GM21717 (cell line): ENCODE measurements around the gene GPRC5B.
A peak's percentile ranks its signal among the peaks of the same experiment; 100 is the strongest.

ENCODE experiments used
- ATAC-seq: cut with Tn5 transposase; IDR thresholded peaks from one replicate; pipeline ENCODE4 v1.9.1; 2021; ENCODE audit warnings: mild to moderate bottlenecking, moderate library complexity; ENCODE audit not compliant: unreplicated experiment

The GPRC5B gene

GRCh38 chr16:19898166-19898565, 13.5 kb upstream of the GPRC5B start:
- ATAC-seq = no peak

DNA sequence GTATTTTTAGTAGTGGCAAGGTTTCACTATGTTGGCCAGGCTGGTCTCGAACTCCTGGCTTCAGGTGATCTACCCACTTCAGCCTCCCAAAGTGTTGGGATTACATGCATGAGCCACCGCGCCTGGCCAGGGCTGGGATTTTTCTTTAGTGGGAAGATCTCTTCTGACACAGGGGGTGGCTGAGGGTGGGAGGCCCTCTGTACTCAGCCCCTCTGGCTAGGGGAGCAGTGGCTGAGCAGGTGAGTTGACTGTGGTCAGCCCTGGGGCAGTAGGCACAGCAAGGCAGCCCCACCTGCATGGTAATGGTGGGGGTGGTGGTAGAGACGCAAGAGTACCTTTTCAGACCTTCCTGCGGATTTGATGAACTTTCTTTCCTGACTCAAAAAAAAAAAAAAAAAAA, 12.3 kb upstream of the GPRC5B start:
- no peak for ATAC-seq

DNA sequence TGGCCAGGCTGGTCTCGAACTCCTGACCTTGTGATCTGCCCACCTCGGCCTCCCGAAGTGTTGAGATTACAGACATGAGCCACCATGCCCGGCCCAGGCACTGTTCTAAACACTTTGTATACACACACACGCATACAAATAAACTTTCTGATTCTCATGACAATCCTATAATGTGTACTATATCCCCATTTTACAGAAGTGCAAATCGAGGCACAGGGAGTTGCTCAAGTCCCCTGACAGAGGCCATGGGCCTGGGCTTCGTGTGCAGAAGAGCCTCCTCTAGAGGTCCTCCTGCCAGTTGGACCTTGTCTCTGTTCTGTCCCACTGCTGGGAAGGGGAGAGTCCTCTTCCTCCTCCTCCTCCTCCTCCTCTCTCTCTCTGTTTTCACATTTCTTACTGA, 9.9 kb upstream of the GPRC5B start:
- no peak for ATAC-seq

DNA sequence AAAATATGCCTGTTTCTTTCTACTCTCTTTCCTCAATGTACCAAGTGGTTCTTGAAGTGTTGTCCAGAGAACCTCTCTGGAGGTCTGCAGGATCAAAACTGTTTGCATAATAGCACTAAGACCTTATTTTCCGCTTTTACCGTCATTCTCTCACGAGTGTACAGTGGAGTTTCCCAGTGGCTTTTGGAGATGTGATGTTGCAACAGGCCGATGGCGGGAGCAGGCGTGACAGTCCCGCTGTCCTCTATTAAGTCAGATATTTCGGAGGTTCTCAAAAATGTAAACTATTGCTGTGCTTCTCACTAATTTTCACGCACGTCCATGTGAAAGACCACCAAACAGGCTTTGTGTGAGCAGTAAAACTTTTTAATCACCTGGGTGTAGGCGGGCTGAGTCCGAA, 8.3 kb upstream of the GPRC5B start:
- no peak for ATAC-seq

DNA sequence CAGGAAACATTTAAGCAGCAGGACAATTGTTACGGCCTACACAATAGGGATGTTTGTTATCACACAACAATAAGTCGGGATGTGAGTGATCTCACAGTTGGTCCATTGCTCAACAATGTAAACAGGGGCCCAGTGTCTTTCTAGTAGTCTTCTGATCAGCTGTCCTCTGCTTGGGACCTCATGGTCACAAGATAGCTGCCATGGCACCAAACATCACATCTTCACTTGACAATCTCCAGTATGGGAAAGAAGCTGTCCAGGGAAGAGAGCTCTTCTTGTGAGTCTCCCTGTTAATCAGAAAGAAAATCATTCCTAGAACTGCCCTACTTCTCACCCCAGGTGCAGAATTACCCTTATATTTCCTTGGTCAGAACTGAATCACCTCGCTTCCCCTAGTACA, 6.3 kb upstream of the GPRC5B start:
- ATAC-seq = no peak

- no peak for ATAC-seq
Observed at GRCh38 chr16:19888834-19889233, 4.2 kb upstream of the GPRC5B start.

DNA sequence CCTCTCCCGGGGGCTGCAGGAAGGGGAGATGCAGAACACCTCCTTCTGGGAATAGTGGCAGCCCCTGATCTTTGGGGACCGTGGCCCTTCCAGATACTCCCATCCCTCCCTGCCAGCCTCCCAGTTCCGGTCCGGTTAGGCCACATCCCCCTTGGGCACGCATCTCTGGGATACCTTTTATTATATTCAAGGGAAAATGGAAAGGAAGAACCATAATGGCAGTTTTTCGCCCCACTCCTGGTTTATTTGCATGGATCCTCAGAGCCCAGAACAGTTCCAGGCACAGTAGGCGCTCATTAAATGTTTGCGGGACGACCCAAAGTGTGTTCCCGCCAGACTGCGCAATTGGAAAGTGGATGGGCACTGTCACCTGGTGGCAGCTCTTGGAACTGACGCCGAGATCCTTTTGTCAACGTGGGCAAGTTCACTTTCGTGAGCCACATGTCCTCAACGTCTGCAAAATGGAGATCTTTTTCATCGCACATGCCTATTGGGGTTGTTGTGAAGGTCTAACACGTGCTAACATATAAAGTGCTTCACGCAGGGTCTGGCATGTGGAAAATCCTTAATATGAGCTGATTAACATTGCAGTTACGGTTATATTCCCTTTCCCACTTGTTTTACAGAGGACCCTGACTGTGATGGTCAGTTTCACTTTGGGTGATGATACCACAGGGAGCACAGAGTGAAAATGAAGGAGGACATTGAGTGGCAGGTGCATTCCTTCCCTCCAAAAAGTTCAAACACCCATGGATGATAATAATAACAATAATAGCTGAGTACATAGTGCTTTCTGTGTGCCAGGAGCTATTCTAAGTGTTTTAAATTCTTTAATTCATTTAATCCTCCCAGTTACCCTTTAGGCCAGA, 1.7 kb upstream of the GPRC5B start:
- peak; percentile 49 for ATAC-seq

DNA sequence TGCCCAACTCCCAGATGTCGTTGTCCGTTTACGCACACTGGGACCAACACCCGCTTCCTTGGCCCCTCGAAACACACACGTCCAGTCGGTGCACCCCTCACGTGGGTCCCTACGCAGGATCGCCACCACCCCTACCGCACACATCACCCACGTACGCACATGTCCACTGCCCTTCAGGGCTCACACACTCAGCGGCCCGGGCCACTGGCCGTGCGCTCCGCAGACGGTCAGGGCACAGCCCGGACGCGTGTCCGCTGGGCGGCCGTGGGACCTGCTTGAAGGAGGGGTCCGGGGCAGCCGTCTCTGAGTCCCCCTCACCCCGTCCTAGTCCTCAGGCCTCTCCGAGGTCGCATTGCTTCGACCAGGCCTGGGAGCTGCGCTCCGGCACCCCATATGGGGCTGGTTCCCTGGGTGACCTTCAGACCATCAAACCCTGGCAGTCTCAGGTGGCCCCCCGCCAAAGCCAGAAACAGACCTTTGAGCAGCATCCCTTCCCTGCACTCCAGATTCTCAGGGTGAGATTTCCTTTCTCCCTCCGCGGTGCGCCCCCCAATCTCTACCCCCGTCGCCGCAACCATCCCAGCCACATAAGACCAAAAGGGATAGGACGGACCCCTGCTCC, 914 bp upstream of the GPRC5B start:
- no peak for ATAC-seq

DNA sequence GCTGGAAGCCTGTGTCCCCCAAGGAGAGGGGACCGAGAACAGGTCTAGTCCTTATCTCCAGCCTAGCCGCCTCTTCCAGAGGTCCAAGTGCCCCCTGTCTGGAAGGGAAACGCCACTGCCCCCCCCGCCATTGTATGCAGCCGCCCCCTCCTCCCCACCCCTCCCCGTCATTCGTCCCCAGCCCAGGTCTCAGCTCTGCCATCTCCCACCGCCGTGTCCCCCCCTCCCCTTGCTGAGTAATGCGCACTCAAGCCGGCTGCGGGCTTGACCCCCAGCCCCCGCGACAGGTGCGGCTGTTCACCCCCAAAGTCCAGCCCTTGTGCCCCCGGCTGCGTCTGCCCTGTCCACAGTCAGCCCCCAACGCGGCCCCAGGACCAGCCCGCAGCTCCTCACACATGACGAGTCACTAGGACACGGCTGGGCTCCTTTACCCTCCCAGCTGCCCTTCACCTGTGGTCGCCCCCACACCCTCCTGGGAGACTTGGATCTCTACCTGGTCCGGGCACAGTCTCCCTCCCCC, 622 bp downstream of the GPRC5B start:
- no peak for ATAC-seq

DNA sequence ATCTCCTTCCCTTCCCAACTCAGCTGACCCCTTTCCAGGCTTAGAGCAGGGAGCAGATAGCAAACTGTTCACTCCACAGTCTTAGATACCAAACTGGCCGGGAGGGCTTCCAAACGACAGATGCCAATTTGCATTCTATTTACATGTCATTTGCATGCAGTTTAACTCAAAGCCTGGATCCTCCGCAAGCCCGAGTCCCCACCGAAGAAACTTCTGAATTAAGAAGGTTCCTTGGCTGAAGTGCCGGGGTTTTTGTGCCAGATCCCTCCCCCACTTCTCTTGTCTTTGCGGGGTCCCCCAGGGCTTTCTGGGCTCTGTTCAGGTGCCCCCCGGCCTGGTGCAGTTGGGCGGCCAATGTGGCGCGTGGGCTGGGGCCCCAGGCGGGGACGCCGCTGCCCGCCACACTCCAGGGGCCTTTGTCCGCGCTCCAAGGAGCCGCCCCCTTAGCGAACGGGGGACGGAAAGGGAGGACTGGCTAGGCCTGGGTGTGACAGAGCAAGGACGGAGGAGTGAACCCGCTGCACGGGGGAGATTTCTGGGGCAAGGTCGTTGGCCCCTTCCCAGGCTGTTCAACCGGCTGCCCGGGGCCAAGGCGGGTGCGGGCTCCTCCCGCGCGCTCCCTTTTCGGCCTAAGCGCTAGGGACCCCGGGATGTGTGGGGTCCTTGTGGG, 1.2 kb downstream of the GPRC5B start:
- no peak for ATAC-seq

DNA sequence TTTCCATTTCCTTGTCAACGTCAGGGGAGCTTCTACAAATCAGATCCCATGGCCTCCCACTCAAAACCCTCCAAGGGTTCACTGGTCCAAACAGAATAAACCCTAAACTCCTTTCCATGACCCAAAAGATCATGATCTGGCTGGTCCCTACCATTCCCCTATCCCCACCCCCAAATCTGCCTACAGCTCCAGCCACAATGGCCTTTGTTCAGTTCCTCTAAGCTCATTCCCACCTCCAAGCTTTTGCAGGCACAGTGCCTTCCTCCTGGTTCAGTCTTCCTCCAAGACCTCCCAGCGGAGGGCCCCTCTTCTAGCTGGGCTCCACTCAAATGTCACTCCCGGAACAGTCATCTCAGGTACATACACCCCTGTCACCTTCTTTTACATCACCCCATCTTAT, 2.0 kb downstream of the GPRC5B start:
- no peak for ATAC-seq

DNA sequence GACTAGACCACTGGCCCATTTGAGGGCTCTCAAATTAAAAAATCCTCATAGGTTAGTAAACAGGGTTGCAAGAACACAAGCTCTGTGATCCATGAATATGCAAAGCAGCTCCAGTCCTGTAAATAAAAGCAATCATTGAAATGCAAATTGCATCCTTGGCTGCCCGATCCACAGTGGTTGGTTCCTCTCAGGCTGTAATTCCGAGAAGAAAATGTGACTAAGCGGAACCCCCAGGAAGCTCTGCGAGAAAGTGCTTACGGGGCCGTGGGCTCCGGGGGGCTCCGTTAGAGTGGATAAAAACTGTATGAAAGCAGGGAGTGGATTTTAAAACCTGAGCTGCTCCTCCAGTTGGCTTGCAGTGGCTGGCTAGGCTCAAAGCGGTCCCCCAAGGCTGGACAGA, 2.5 kb downstream of the GPRC5B start:
- ATAC-seq = no peak

- ATAC-seq = no peak
Observed at GRCh38 chr16:19881783-19882182, 2.9 kb downstream of the GPRC5B start.

GRCh38 chr16:19881028-19881427, 3.6 kb downstream of the GPRC5B start:
- no peak for ATAC-seq

DNA sequence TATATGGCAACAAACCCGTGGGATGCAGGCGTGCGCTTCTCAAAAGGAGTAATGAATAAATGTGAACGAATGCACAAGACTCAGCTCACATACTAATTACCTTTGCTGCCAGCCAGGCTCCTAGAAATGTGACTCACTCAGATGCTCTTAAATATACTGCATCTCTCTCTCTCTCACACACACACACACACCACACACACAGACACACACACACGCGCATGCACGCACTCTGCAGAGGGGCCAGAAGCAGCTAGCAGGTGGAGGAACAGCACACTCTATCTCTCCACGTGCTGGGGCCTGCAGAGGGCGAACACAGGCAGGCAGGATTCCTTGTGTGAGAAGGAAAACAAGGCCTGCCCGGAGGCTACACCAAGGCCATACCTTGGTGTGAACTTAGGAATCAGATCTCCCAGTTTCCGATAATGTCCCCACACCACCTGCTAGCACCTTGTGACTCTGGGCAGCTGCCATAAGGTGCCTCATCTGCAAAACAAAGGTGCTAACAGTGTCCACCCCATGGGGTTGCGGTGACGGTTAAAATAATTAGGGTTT, 5.3 kb downstream of the GPRC5B start:
- ATAC-seq = no peak

GRCh38 chr16:19878757-19879156, 5.9 kb downstream of the GPRC5B start:
- no peak for ATAC-seq

- ATAC-seq = no peak
Observed at GRCh38 chr16:19876501-19877059, 8.1 kb downstream of the GPRC5B start.

DNA sequence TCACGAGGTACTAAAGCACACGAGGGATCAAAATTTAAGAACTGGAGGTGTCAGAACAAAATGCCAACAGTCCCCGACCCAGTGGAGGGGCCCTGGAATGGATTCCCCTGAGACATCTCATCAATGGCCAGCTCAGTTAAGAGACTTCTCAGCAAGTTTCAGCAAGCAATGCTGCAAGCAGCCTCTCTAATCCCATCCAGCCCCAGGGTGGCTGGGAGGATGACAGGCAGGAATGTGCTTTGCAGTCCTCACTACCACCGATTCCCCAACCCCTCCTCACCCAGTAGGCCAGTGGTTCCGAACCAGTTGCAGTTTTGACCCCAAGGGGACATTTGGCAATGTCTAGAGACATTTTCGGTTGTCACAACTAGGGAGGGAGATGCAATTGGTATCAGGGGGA, 8.7 kb downstream of the GPRC5B start:
- ATAC-seq = no peak

DNA sequence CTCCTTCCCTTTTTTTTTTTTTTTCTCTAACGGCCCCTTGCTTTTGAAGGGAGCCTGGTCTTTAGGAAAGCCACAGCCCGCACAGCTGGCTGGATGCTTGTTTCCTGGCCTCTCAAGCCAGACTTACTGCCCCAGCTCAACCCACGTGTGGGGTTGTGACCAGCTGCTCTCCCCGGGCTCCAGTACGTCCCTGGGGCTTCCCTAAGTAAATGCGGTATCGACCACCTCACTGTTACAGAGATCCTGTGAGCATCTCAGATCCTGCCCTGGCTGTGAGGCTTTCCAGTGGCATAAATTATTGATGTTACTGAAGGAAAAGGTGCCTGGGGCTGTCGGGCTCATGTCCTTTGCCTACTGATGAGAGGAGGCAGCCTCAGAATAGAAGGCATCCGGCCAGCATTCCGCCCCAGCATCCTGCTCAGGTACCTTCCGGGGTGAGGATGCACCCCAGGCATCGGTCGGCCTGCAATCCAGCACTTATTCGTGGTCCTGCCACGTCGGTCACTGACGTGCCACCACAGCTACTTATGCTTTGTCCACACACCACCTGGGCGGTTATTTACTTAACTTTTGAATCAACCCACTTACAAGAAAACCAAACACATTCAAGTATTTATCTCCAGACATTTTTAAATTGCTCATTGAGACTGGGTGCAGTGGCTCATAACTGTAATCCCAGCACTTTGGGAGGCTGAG, 9.6 kb downstream of the GPRC5B start:
- no peak for ATAC-seq

GRCh38 chr16:19874026-19874425, 10.6 kb downstream of the GPRC5B start:
- no peak for ATAC-seq

GRCh38 chr16:19872935-19873334, 11.7 kb downstream of the GPRC5B start:
- ATAC-seq = no peak
